Ovary (tissue), 1 donor: ENCODE measurements around the gene UQCRC1.

Experiments
- EP300 ChIP-seq: sonication (generic); formaldehyde crosslinking; IDR thresholded peaks from one replicate; pipeline ENCODE4 v1.6.1; 2017; ENCODE audit warnings: antibody characterized with exemption
- POLR2A ChIP-seq: fragments of 450-650 bp; IDR thresholded peaks from one replicate; pipeline ENCODE4 v1.6.1; 2017; ENCODE audit warnings: antibody characterized with exemption, mild to moderate bottlenecking, moderate library complexity

DNA sequence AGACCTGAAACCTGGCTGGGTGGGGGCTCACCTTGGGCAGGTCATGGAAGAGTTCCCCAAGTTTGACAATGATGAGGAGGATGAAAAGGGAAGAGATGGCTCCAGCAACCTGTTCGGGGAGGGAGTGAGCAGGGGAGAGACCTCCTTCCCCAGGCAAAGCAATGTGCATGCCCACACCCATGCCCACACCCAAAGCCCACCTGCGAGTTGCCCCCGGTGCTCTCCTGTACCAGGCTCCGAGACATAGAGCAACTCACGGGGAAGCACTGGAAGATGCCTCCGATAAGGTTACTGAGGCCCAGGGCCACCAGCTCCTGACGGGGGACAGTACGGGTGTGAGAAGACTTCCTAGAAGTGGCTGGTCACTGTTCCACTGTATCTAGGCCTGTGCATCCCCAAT, 21.0 kb upstream of the UQCRC1 start:
- TF ChIP-seq POLR2A (no peak), EP300 (no peak)
